ENCODE data around the gene RNF115. TPM values are rescaled to one million over a fixed set of nuclear protein-coding genes. Genes with fewer than 3 reads are reported as not detected.

Gene RNF115
- total RNA-seq, 4 donors from 2014 or later, result 7.0 to 12.8 (median 9.3) TPM

DNA sequence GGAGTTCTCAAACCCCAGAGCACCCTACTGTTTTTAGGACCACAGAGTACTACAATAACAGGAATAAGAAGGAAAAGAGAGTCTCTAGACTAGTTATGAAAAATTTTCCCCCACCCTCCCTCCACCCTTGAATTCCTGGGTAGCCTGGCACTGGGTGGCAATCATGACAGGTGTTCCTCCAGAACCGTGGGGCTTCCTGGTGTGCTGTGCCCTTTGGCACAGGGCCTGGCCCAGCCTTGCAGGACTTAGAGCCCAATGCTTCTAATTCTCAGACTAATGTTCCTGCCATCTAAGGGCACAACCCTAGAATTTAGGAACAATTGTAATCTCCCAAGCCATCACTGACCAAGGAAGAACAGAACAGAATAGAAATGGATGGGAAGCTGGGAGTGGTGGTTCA, 106.1 kb downstream of the RNF115 start:
- no peak overlapping the region for H3K4me3 ChIP-seq (ENCODE audit: low read depth, poor library complexity, severe bottlenecking)
- intact Hi-C loops (cut with DNase I; ENCODE audit: low total_unique reads), result no loop called here
- 47 to 62% methylated on average over 1 of the region's 1 CpG for WGBS, 2 donors
- DNase-seq (ENCODE audit: low spot score in 2 of 2), result no peak
- TF ChIP-seq CTCF (IDR thresholded peaks at IDR 0.05), result no peak
- TF ChIP-seq POLR2A (IDR thresholded peaks at IDR 0.05), result no peak

DNA sequence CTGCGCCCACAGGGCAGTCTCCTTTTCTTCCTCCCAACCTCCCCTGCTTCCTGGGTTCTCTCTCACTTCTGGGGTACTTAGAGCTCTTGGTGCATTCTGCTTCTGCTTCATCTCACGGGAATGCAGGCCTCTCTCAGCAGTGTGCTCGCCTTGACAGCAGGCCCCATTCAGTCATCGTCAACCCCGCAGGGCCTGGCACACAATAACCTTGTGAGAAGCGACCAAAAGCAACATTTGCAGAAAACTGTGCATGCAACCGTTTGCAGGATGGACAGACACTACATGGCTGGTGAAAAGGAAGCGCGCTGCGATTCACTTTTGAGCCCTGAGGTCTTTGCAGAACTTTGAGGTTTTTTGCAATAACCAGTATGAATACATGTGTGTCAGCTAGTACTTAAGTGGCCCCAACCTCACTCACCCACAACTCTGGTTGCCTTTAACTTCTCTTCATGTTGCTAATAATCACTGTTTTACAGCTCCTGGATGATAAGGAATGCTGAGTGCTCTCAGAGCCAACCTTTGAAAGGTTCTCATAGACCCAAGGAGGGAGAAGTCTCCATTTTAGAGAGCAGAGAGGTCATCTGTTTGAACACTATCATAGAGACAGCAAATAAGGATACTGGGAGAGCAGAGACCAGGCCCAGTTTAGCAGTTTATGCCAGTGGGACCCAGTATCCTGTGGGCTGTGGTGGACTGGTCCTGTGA, 107.1 kb downstream of the RNF115 start:
- WGBS, 2 donors, result 77 to 84% methylated on average over 9 to 10 of the region's 10 CpGs
- intact Hi-C loops (cut with DNase I; ENCODE audit: low total_unique reads), result no loop called here

GRCh38 chr1:145714524-145715111, 109.3 kb downstream of the RNF115 start:
- no peak overlapping the region for H3K4me3 ChIP-seq (ENCODE audit: low read depth, poor library complexity, severe bottlenecking)
- intact Hi-C loops (cut with DNase I; ENCODE audit: low total_unique reads), result no loop called here
- 63 to 69% methylated on average over 6 of the region's 6 CpGs for WGBS, 2 donors
- TF ChIP-seq POLR2A (IDR thresholded peaks at IDR 0.05) (no peak), CTCF (IDR thresholded peaks at IDR 0.05) (no peak)
- no peak for DNase-seq (ENCODE audit: low spot score in 2 of 2)

More for the DNA sequence above, 107.1 kb downstream of the RNF115 start:
- DNase-seq (ENCODE audit: low spot score in 2 of 2), result no peak
- TF ChIP-seq POLR2A (IDR thresholded peaks at IDR 0.05) (no peak), CTCF (IDR thresholded peaks at IDR 0.05) (no peak)
- H3K4me3 ChIP-seq (ENCODE audit: low read depth, poor library complexity, severe bottlenecking), result no peak overlapping the region

DNA sequence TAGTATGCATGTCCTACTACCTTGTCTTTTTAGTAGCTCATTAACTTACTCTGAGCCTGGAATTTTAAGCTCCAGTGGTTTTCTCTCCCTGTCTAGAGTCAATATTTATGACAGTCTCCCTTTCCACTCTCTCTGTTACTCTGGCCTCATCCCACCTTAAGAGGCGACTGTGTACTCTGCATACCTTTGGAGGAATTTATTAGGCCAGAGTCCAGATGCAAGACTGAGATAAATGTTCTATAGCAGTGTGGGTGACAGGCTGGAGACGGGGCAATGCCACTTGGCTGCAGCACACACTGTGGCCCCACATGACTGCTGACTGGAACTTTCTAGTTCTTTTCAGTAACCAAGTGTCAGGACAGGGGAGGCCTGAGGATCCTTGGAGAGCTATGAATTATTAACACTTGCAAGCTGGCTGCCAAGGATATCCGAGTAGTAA, 112.7 kb downstream of the RNF115 start:
- DNase-seq (ENCODE audit: low spot score in 2 of 2), result peak in 1 of 2 donors; percentile 18
- intact Hi-C loops (cut with DNase I; ENCODE audit: low total_unique reads), result no loop called here
- no peak overlapping the region for H3K4me3 ChIP-seq (ENCODE audit: low read depth, poor library complexity, severe bottlenecking)
- no peak for TF ChIP-seq CTCF (IDR thresholded peaks at IDR 0.05)
- no peak for TF ChIP-seq POLR2A (IDR thresholded peaks at IDR 0.05)
- WGBS, 2 donors, result 68 to 85% methylated on average over 3 of the region's 3 CpGs

DNA sequence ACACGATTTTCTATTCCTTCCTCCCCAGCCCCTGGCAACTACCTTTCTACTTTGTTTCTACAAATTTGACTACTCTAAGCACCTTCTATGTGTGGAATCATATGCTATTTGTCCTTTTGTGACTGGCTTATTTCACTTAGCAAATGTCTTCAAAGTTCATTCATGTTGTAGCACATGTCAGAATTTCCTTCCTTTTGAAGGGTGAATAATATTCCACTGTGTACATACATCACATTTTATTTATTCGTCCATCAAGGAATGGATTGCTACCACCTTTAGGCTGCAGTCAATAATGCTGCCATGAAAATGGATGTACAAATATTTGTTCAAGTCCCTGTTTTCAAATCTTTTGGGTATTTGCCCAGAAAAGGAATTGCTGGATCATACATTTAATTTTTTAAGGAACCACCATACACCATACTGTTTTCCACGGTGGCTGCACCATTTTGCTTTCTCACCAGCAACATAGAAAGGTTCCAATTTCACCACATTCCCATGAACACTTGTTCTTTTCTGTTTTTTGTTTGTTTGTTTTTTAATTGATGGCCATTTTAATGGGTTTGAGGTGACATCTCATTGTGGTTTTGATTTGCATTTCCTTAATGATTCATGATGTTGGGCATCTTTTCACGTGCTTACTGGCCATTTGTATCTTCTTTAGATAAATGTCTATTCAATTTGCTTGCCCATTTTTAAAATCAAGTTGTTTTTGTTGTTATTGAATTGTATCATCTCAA, 113.4 kb downstream of the RNF115 start:
- 81 to 82% methylated on average over 4 of the region's 4 CpGs for WGBS, 2 donors
- no peak for DNase-seq (ENCODE audit: low spot score in 2 of 2)
- H3K4me3 ChIP-seq (ENCODE audit: low read depth, poor library complexity, severe bottlenecking), result no peak overlapping the region
- intact Hi-C loops (cut with DNase I; ENCODE audit: low total_unique reads), result no loop called here
- TF ChIP-seq CTCF (IDR thresholded peaks at IDR 0.05) (no peak), POLR2A (IDR thresholded peaks at IDR 0.05) (no peak)

Measured in lower leg skin (tissue), 4 donors.